Measurements from ENCODE around the gene PDE7B. TPM values are rescaled to one million over a fixed set of nuclear protein-coding genes. Genes with fewer than 3 reads are reported as not detected.

The PDE7B gene
- total RNA-seq, 2 experiments from 2014 or later = 0.05 to 0.12 TPM

- POLR2A ChIA-PET = interaction anchor here (0.6 kb wide), 1 partner anchor 618 kb away, joined by 4 read pairs; no protein-coding TSS in a partner anchor
- Mint-ChIP-seq H3K27ac (no peak overlapping the region), H3K4me3 (no peak overlapping the region), H3K9me3 (no peaks in the 10 kb centered on the region), H3K27me3 (peaks cover 6% of the 10 kb centered on the region), H3K36me3 (no peaks in the 10 kb centered on the region), H3K4me1 (ENCODE audit: low read depth) (no peaks in the 10 kb centered on the region)
- CTCF ChIA-PET = interaction anchor here (0.6 to 2.4 kb wide), 2 partner anchors 11 to 17 kb away, joined by 3 to 15 read pairs; no protein-coding TSS in a partner anchor
- intact Hi-C loops (cut with micrococcal nuclease) = no loop called here
- DNase-seq = no peak
Observed at GRCh38 chr6:135920689-135921088, 69.2 kb downstream of the PDE7B start.

GRCh38 chr6:135921188-135921587 lies 69.7 kb downstream of the PDE7B start:
- no peak for DNase-seq
- no peaks in the 10 kb centered on the region for H3K4me1 Mint-ChIP-seq (ENCODE audit: low read depth)
- intact Hi-C loops (cut with micrococcal nuclease) = no loop called here
- POLR2A ChIA-PET = no interaction called here
- H3K27ac Mint-ChIP-seq = no peak overlapping the region
- no peaks in the 10 kb centered on the region for H3K9me3 Mint-ChIP-seq
- H3K36me3 Mint-ChIP-seq = no peaks in the 10 kb centered on the region
- CTCF ChIA-PET = interaction anchor here (2.4 kb wide), 1 partner anchor 11 kb away, joined by 15 read pairs; no protein-coding TSS in a partner anchor
- H3K4me3 Mint-ChIP-seq = no peak overlapping the region
- H3K27me3 Mint-ChIP-seq = peaks cover 6% of the 10 kb centered on the region

- DNase-seq = no peak
- intact Hi-C loops (cut with micrococcal nuclease) = no loop called here
- Mint-ChIP-seq H3K27ac (no peak overlapping the region), H3K27me3 (peaks cover 6% of the 10 kb centered on the region), H3K36me3 (no peaks in the 10 kb centered on the region), H3K4me1 (ENCODE audit: low read depth) (no peaks in the 10 kb centered on the region), H3K4me3 (no peak overlapping the region), H3K9me3 (no peaks in the 10 kb centered on the region)
- CTCF ChIA-PET = interaction anchor here (2.0 kb wide), 1 partner anchor 12 kb away, joined by 10 read pairs; no protein-coding TSS in a partner anchor
- POLR2A ChIA-PET = interaction anchor here (0.8 kb wide), 1 partner anchor 9 kb away, joined by 4 read pairs; no protein-coding TSS in a partner anchor
Observed at GRCh38 chr6:135922174-135922573, 70.7 kb downstream of the PDE7B start.

- no peak overlapping the region for H3K4me3 Mint-ChIP-seq
- ChIA-PET POLR2A (interaction anchor here (0.8 kb wide), 1 partner anchor 9 kb away, joined by 4 read pairs; no protein-coding TSS in a partner anchor), CTCF (interaction anchor here (2.0 kb wide), 1 partner anchor 13 kb away, joined by 10 read pairs; no protein-coding TSS in a partner anchor)
- no peak overlapping the region for H3K27ac Mint-ChIP-seq
- H3K9me3 Mint-ChIP-seq = no peaks in the 10 kb centered on the region
- H3K27me3 Mint-ChIP-seq = peaks cover 6% of the 10 kb centered on the region
- no peak for DNase-seq
- intact Hi-C loops (cut with micrococcal nuclease) = no loop called here
- H3K36me3 Mint-ChIP-seq = no peaks in the 10 kb centered on the region
- H3K4me1 Mint-ChIP-seq (ENCODE audit: low read depth) = no peaks in the 10 kb centered on the region
Observed at GRCh38 chr6:135922746-135923145, 71.2 kb downstream of the PDE7B start.

- CTCF ChIA-PET = no interaction called here
- H3K4me1 Mint-ChIP-seq (ENCODE audit: low read depth) = no peaks in the 10 kb centered on the region
- H3K36me3 Mint-ChIP-seq = no peaks in the 10 kb centered on the region
- POLR2A ChIA-PET = no interaction called here
- no peak for DNase-seq
- H3K4me3 Mint-ChIP-seq = no peak overlapping the region
- H3K27me3 Mint-ChIP-seq = no peaks in the 10 kb centered on the region
- H3K27ac Mint-ChIP-seq = no peak overlapping the region
- intact Hi-C loops (cut with micrococcal nuclease) = no loop called here
- peaks cover 2% of the 10 kb centered on the region for H3K9me3 Mint-ChIP-seq
Observed at GRCh38 chr6:135932651-135933050, 81.2 kb downstream of the PDE7B start.

- H3K27me3 Mint-ChIP-seq = no peaks in the 10 kb centered on the region
- no peaks in the 10 kb centered on the region for H3K4me1 Mint-ChIP-seq (ENCODE audit: low read depth)
- DNase-seq = no peak
- no peak overlapping the region for H3K4me3 Mint-ChIP-seq
- no peaks in the 10 kb centered on the region for H3K36me3 Mint-ChIP-seq
- intact Hi-C loops (cut with micrococcal nuclease) = no loop called here
- ChIA-PET POLR2A (no interaction called here), CTCF (interaction anchor here (0.6 to 0.8 kb wide), 2 partner anchors 17 to 400 kb away, joined by 3 to 4 read pairs; no protein-coding TSS in a partner anchor)
- no peaks in the 10 kb centered on the region for H3K9me3 Mint-ChIP-seq
- no peak overlapping the region for H3K27ac Mint-ChIP-seq
Observed at GRCh38 chr6:135935941-135936601, 84.6 kb downstream of the PDE7B start.

GRCh38 chr6:135936606-135937005 lies 85.1 kb downstream of the PDE7B start:
- ChIA-PET CTCF (interaction anchor here (0.6 kb wide), 1 partner anchor 18 kb away, joined by 3 read pairs; no protein-coding TSS in a partner anchor), POLR2A (no interaction called here)
- H3K4me3 Mint-ChIP-seq = no peak overlapping the region
- H3K9me3 Mint-ChIP-seq = no peaks in the 10 kb centered on the region
- H3K36me3 Mint-ChIP-seq = no peaks in the 10 kb centered on the region
- no peak overlapping the region for H3K27ac Mint-ChIP-seq
- H3K27me3 Mint-ChIP-seq = no peaks in the 10 kb centered on the region
- no peaks in the 10 kb centered on the region for H3K4me1 Mint-ChIP-seq (ENCODE audit: low read depth)
- DNase-seq = no peak
- intact Hi-C loops (cut with micrococcal nuclease) = no loop called here

- ChIA-PET POLR2A (no interaction called here), CTCF (interaction anchor here (0.8 kb wide), 1 partner anchor 17 kb away, joined by 3 read pairs; no protein-coding TSS in a partner anchor)
- Mint-ChIP-seq H3K27me3 (no peaks in the 10 kb centered on the region), H3K36me3 (no peaks in the 10 kb centered on the region), H3K9me3 (no peaks in the 10 kb centered on the region), H3K4me3 (no peak overlapping the region), H3K27ac (no peak overlapping the region), H3K4me1 (ENCODE audit: low read depth) (no peaks in the 10 kb centered on the region)
- intact Hi-C loops (cut with micrococcal nuclease) = no loop called here
- no peak for DNase-seq
Observed at GRCh38 chr6:135937106-135937505, 85.6 kb downstream of the PDE7B start.

- intact Hi-C loops (cut with micrococcal nuclease) = no loop called here
- POLR2A ChIA-PET = no interaction called here
- no peaks in the 10 kb centered on the region for H3K36me3 Mint-ChIP-seq
- H3K4me1 Mint-ChIP-seq (ENCODE audit: low read depth) = no peaks in the 10 kb centered on the region
- no peak overlapping the region for H3K4me3 Mint-ChIP-seq
- H3K27me3 Mint-ChIP-seq = no peaks in the 10 kb centered on the region
- no peak for DNase-seq
- no peak overlapping the region for H3K27ac Mint-ChIP-seq
- no peaks in the 10 kb centered on the region for H3K9me3 Mint-ChIP-seq
- CTCF ChIA-PET = interaction anchor here (0.7 to 2.2 kb wide), 2 partner anchors 29 to 403 kb away, joined by 3 to 7 read pairs; no protein-coding TSS in a partner anchor
Observed at GRCh38 chr6:135938576-135939207, 87.2 kb downstream of the PDE7B start.

- no peak for DNase-seq
- no peaks in the 10 kb centered on the region for H3K9me3 Mint-ChIP-seq
- ChIA-PET POLR2A (no interaction called here), CTCF (interaction anchor here (0.7 to 2.2 kb wide), 2 partner anchors 30 to 403 kb away, joined by 3 to 7 read pairs; no protein-coding TSS in a partner anchor)
- H3K4me1 Mint-ChIP-seq (ENCODE audit: low read depth) = no peaks in the 10 kb centered on the region
- H3K27me3 Mint-ChIP-seq = no peaks in the 10 kb centered on the region
- no peak overlapping the region for H3K27ac Mint-ChIP-seq
- no peak overlapping the region for H3K4me3 Mint-ChIP-seq
- H3K36me3 Mint-ChIP-seq = no peaks in the 10 kb centered on the region
- intact Hi-C loops (cut with micrococcal nuclease) = no loop called here
Observed at GRCh38 chr6:135939208-135939591, 87.7 kb downstream of the PDE7B start.

GRCh38 chr6:135940616-135941167 lies 89.2 kb downstream of the PDE7B start:
- no peak for DNase-seq
- CTCF ChIA-PET = no interaction called here
- POLR2A ChIA-PET = no interaction called here
- no peaks in the 10 kb centered on the region for H3K4me1 Mint-ChIP-seq (ENCODE audit: low read depth)
- intact Hi-C loops (cut with micrococcal nuclease) = no loop called here
- no peak overlapping the region for H3K27ac Mint-ChIP-seq
- H3K27me3 Mint-ChIP-seq = no peaks in the 10 kb centered on the region
- H3K9me3 Mint-ChIP-seq = no peaks in the 10 kb centered on the region
- no peak overlapping the region for H3K4me3 Mint-ChIP-seq
- H3K36me3 Mint-ChIP-seq = no peaks in the 10 kb centered on the region

- no peaks in the 10 kb centered on the region for H3K36me3 Mint-ChIP-seq
- no peak overlapping the region for H3K27ac Mint-ChIP-seq
- H3K4me3 Mint-ChIP-seq = no peak overlapping the region
- intact Hi-C loops (cut with micrococcal nuclease) = no loop called here
- no peaks in the 10 kb centered on the region for H3K4me1 Mint-ChIP-seq (ENCODE audit: low read depth)
- no peak for DNase-seq
- H3K9me3 Mint-ChIP-seq = no peaks in the 10 kb centered on the region
- ChIA-PET POLR2A (no interaction called here), CTCF (interaction anchor here (0.8 kb wide), 1 partner anchor 32 kb away, joined by 3 read pairs; no protein-coding TSS in a partner anchor)
- no peaks in the 10 kb centered on the region for H3K27me3 Mint-ChIP-seq
Observed at GRCh38 chr6:135941275-135942025, 89.9 kb downstream of the PDE7B start.
